Right cardiac atrium (tissue), 5 donors: ENCODE results near the gene KATNAL1. TPM values are rescaled to one million over a fixed set of nuclear protein-coding genes. Genes with fewer than 3 reads are reported as not detected.
"Not testable (repeated sequence)": the region's sequence is repeated elsewhere in the genome, so short reads cannot be mapped to it uniquely, and the experiment has no call there.

Experiments used
- ATAC-seq, 2 donors: fragments of 200-7000 bp; cut with Tn5 transposase; one replicate each; pipeline versions ENCODE4 v1.8.0 to v1.9.1; 2020; ENCODE audit warnings: moderate library complexity in 2 of 2, mild to moderate bottlenecking in 1 of 2
- DNase-seq, 3 donors: peaks; one replicate each; pipeline ENCODE4 v3.0.0-alpha.2; 2020
- H3K27ac ChIP-seq: one replicate; pipeline ENCODE4 v1.5.1; 2013; ENCODE audit warnings: mild to moderate bottlenecking, low read length, control low read depth, moderate library complexity
- H3K27me3 ChIP-seq: one replicate; pipeline ENCODE4 v1.6.1; 2013; ENCODE audit not compliant: control insufficient read depth, insufficient read depth
- H3K4me1 ChIP-seq: one replicate; pipeline ENCODE4 v1.6.1; 2013; ENCODE audit warnings: low read length; ENCODE audit not compliant: control insufficient read depth, insufficient read depth
- H3K4me3 ChIP-seq: one replicate; pipeline ENCODE4 v1.5.1; 2013; ENCODE audit warnings: low read length, control low read depth
- H3K9me3 ChIP-seq: one replicate; pipeline ENCODE4 v1.6.1; 2013; ENCODE audit warnings: low read length; ENCODE audit not compliant: control insufficient read depth
- WGBS: extraction: QIAGEN DNeasy Blood & Tissue Kit; methylation state at CpG from one replicate; pipeline ENCODE4 v1.1.7; 2013; 5-methylcytosine and 5-hydroxymethylcytosine counted together
- intact Hi-C, 4 donors: fragments of 100-400 bp; cut with DNase I; formaldehyde crosslinking; loops; one replicate each; pipeline versions ENCODE4 v1.11.0 to v1.14.0; 2022 to 2023
- polyA plus RNA-seq: library from polyadenylated mRNA; stranded (reverse); fragments of 200-250 nt; gene quantifications from one replicate; pipeline ENCODE4 v1.2.3, GENCODE V29; 2013
- total RNA-seq, 4 donors: library from RNA; stranded (reverse); fragmentation: NEBNext Ultra II Directional; extraction: Animal tissue kit (Norgen Biotek cat#: 25700); gene quantifications; one replicate each; pipeline ENCODE4 v1.2.1, GENCODE V29; 2021
- donor health status: healthy with polysubstance abuse.
- donor health status: DM: no; HTN: yes; CAD: no.
- donor health status: DM: no; HTN: no; CAD: no.
- donor health status: DM: no; HTN: yes; CAD: no; lungs with severe emphysema.
- donor health status: DM: yes; HTN: yes; CAD: no.

Gene KATNAL1
- total and polyA plus RNA-seq, 5 donors: 8.1 to 53.5 (median 49.2) TPM

GRCh38 chr13:30295116-30295515 lies 12.2 kb downstream of the KATNAL1 start:
- Histone ChIP-seq H3K27ac (no peak overlapping the region), H3K4me1 (no peaks in the 10 kb centered on the region), H3K9me3 (no peaks in the 10 kb centered on the region), H3K4me3 (no peak overlapping the region), H3K27me3 (no peaks in the 10 kb centered on the region)
- ATAC-seq (no peak), DNase-seq (no peak)
- intact Hi-C loops: no loop called here
- WGBS: 97% methylated on average over 2 of the region's 2 CpGs

GRCh38 chr13:30294004-30294403 lies 13.3 kb downstream of the KATNAL1 start:
- H3K4me1 ChIP-seq: no peaks in the 10 kb centered on the region
- no peak overlapping the region for H3K27ac ChIP-seq
- no peak for DNase-seq
- no peak overlapping the region for H3K4me3 ChIP-seq
- H3K27me3 ChIP-seq: no peaks in the 10 kb centered on the region
- 60% methylated on average over 3 of the region's 3 CpGs for WGBS
- intact Hi-C loops: no loop called here
- no peaks in the 10 kb centered on the region for H3K9me3 ChIP-seq
- ATAC-seq: no peak

DNA sequence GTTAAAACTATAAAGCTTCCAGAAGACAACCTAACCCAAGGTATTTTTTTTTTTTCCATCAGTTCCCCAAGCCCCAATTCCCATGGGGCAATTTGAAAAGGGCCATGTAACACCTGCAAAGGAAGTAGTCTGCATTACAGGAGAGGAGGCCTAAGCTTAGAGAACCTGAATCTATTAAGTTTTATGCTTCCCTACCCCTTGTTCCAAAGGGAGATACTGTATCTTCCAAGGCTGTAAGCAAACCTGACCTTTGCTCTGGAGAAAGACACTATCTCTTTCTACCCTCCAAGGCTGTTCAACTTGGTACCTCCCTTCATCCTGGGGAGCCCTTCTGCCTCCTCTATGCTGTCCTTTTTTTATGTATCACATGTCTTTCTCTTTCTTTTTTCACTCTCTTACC lies 15.0 kb downstream of the KATNAL1 start:
- intact Hi-C loops: no loop called here
- no peak for ATAC-seq
- no peak overlapping the region for H3K27ac ChIP-seq
- H3K9me3 ChIP-seq: no peaks in the 10 kb centered on the region
- no peaks in the 10 kb centered on the region for H3K27me3 ChIP-seq
- no peak for DNase-seq
- no peak overlapping the region for H3K4me3 ChIP-seq
- H3K4me1 ChIP-seq: no peaks in the 10 kb centered on the region

- H3K9me3 ChIP-seq: no peaks in the 10 kb centered on the region
- intact Hi-C loops: no loop called here
- no peak overlapping the region for H3K4me3 ChIP-seq
- ATAC-seq (no peak), DNase-seq (no peak)
- no peaks in the 10 kb centered on the region for H3K4me1 ChIP-seq
- no peaks in the 10 kb centered on the region for H3K27me3 ChIP-seq
- 80% methylated on average over 4 of the region's 4 CpGs for WGBS
- H3K27ac ChIP-seq: no peak overlapping the region
Observed at GRCh38 chr13:30290812-30291436, 16.4 kb downstream of the KATNAL1 start.

DNA sequence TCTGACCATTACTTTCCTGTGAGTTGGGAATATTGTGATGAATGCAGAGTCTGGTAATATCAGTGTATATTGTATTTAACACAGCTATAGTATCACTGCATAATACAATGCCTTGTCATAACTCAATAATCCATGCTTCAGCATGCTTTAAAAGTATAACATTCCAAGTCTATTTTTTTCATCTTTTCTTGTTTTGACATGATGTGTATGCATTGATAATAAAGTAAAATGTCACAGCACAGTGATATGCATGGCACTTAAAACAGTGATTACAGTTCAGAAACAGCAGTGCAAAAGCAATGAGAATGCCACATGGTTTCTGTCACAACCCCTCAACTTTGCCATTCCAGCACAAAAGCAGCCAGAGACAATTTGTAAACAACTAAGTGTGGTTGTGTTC lies 17.8 kb downstream of the KATNAL1 start:
- ATAC-seq: no peak
- Histone ChIP-seq H3K27ac (no peak overlapping the region), H3K27me3 (no peaks in the 10 kb centered on the region), H3K4me3 (no peak overlapping the region), H3K9me3 (no peaks in the 10 kb centered on the region), H3K4me1 (no peaks in the 10 kb centered on the region)
- DNase-seq: no peak
- intact Hi-C loops: no loop called here

DNA sequence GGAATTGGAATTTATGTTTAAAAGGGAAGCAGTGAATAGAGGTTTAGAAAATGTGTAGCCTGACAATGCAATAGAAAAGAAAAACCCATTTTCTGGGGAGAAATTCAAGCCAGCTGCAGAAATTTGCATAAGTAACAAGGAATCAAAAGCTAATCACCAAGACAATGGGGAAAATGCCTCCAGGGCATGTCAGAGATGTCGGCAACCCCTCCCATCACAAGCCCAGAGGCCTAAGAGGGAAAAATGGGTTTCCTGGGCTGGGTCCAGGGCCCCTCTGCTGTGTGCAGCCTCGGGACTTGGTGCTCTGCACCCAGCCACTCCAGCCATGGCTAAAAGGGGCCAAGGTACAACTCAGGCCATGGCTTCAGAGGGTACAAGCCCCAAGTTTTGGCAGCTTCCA lies 21.3 kb downstream of the KATNAL1 start:
- 94% methylated on average over 2 of the region's 2 CpGs for WGBS
- intact Hi-C loops, ATAC-seq: not testable (repeated sequence)

DNA sequence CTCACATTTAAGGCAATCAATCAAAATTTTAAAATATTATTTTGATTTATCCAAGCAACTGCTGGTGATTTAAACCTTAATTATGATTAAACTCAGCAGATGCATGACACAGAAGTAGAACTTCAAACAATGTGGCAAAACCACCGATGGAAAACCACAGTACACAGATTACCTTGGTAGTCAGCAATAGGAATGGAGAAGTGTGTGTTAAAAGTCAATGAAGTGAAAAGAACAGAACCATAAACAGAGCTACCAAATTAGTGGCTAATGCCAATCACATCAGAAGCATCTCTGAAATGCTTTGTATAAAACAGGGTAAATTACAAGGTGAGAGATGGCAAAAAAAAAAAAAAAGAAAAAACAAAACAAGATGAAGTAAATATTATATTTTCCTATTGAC lies 31.2 kb downstream of the KATNAL1 start:
- ATAC-seq: no peak
- intact Hi-C loops: no loop called here
- 92% methylated on average over 1 of the region's 1 CpG for WGBS

More for the DNA sequence above, 21.3 kb downstream of the KATNAL1 start:
- not testable (repeated sequence) for H3K4me3 ChIP-seq, H3K4me1 ChIP-seq, DNase-seq, H3K27me3 ChIP-seq, H3K9me3 ChIP-seq, H3K27ac ChIP-seq

DNA sequence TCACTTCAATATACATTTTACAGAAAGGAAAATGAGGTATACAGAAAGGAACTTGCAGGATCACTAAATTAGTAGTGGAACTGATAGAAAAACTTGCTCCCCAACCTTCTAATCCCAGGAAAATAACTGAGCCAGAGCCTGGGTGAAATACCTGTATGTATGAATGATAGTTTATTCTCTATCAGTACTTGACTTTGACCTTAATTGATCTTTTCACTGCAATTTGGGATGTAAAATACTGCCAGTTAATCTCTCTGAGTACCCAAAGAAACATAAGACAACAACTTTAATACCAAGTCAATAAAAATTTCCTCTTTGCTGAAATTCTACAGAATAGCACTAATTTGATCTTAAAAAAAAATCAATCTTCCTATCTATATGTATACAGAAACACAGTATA lies 33.3 kb downstream of the KATNAL1 start:
- H3K4me1 ChIP-seq: peaks cover 3% of the 10 kb centered on the region
- no peak overlapping the region for H3K27ac ChIP-seq
- H3K9me3 ChIP-seq: no peaks in the 10 kb centered on the region
- no peaks in the 10 kb centered on the region for H3K27me3 ChIP-seq
- DNase-seq: no peak
- no peak overlapping the region for H3K4me3 ChIP-seq
- ATAC-seq: no peak
- intact Hi-C loops: no loop called here

More for the DNA sequence above, 31.2 kb downstream of the KATNAL1 start:
- Histone ChIP-seq H3K27ac (no peak overlapping the region), H3K27me3 (no peaks in the 10 kb centered on the region), H3K4me3 (no peak overlapping the region), H3K9me3 (no peaks in the 10 kb centered on the region), H3K4me1 (peaks cover 3% of the 10 kb centered on the region)
- no peak for DNase-seq

- DNase-seq: peak in 1 of 3 donors; percentile 55
- H3K27ac ChIP-seq, H3K27me3 ChIP-seq, H3K4me3 ChIP-seq, H3K4me1 ChIP-seq, intact Hi-C loops, H3K9me3 ChIP-seq, ATAC-seq: not testable (repeated sequence)
- 98% methylated on average over 13 of the region's 31 CpGs for WGBS
Observed at GRCh38 chr13:30270035-30270434, 37.3 kb downstream of the KATNAL1 start.

DNA sequence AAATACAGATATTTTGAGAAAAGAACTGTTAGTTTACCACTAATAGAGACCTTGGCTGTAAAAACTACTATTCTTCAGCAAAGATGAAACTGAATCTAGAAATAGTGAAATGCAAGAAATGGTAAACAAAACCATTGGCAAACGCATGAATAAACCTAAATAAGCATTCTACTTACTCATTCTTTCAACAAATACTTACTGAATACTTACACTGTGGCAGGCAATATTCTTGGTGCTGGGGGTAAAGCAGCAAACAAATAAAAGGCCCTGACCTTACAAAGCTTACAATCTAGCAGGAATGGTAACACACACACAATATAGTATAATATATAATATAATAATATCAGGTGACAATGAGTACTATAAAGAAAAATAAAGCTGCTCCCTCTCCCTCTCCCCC lies 38.7 kb downstream of the KATNAL1 start:
- peaks cover 3% of the 10 kb centered on the region for H3K4me1 ChIP-seq
- H3K27me3 ChIP-seq: no peaks in the 10 kb centered on the region
- H3K4me3 ChIP-seq: no peak overlapping the region
- 75% methylated on average over 1 of the region's 1 CpG for WGBS
- no peak for ATAC-seq
- H3K9me3 ChIP-seq: no peaks in the 10 kb centered on the region
- intact Hi-C loops: no loop called here
- no peak for DNase-seq
- H3K27ac ChIP-seq: no peak overlapping the region

GRCh38 chr13:30266756-30267155 lies 40.6 kb downstream of the KATNAL1 start:
- Histone ChIP-seq H3K9me3 (no peaks in the 10 kb centered on the region), H3K27ac (no peak overlapping the region), H3K27me3 (no peaks in the 10 kb centered on the region), H3K4me3 (no peak overlapping the region), H3K4me1 (no peaks in the 10 kb centered on the region)
- WGBS: 78% methylated on average over 2 of the region's 2 CpGs
- ATAC-seq (no peak), DNase-seq (no peak)
- intact Hi-C loops: no loop called here

- not testable (repeated sequence) for ATAC-seq, H3K4me3 ChIP-seq, DNase-seq, H3K9me3 ChIP-seq, H3K27ac ChIP-seq, H3K4me1 ChIP-seq, H3K27me3 ChIP-seq
- 99% methylated on average over 22 of the region's 22 CpGs for WGBS
- intact Hi-C loops: loop anchor here in 1 of 4 donors (10.0 kb wide), 1 partner anchor 46 kb away; the partner anchor contains the start of gene KATNAL1
Observed at GRCh38 chr13:30259149-30259733, 48.1 kb downstream of the KATNAL1 start.
